NT2/D1 (cell line): ENCODE data around the gene CAPG.

Experiments
- YY1 ChIP-seq: IDR thresholded peaks from 2 replicates; pipeline ENCODE4 v1.6.1; 2011; ENCODE audit not compliant: insufficient read length, insufficient read depth
- ZNF274 ChIP-seq: IDR thresholded peaks from 2 replicates; pipeline ENCODE4 v1.6.1; 2011; ENCODE audit warnings: mild to moderate bottlenecking, low read depth, low read length

DNA sequence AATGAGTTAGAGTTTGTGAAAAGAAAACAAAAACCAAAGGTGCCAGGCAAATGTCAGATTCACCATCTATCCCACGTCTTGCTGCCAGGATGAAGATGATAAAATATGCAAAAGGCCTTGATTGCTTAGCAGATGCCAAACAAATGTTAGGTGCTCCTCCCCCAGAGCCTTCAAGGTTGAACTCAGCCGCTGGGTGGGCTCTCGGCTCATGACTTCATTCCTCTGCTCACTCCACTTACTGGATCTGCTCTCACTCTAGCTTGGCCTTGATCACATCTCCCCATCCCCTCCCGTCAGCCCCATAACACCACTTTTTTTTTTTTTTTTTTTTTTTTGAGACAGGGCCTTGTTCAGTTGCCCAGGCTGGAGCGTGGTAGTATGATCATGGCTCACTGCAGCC is 46.9 kb upstream of the CAPG start:
- TF ChIP-seq ZNF274 = no peak
- no peak for TF ChIP-seq YY1
